Muscle layer of colon (tissue), 2 donors: ENCODE data around the gene PTGR3.
"Not testable (repeated sequence)": the region's sequence is repeated elsewhere in the genome, so short reads cannot be mapped to it uniquely, and the experiment has no call there.

Source experiments
- H3K27ac ChIP-seq: one replicate; pipeline ENCODE4 v1.7.0; 2013; ENCODE audit warnings: low read depth, mild to moderate bottlenecking, low read length, moderate library complexity
- H3K27me3 ChIP-seq, 2 donors: one replicate each; pipeline ENCODE4 v1.7.0; 2013; ENCODE audit warnings: low read length in 2 of 2, mild to moderate bottlenecking in 2 of 2; ENCODE audit not compliant: insufficient read depth in 2 of 2, control insufficient read depth in 1 of 2
- H3K36me3 ChIP-seq: one replicate; pipeline ENCODE4 v1.7.0; 2013; ENCODE audit warnings: mild to moderate bottlenecking, low read length; ENCODE audit not compliant: insufficient read depth
- H3K4me1 ChIP-seq: one replicate; pipeline ENCODE4 v1.7.0; 2013; ENCODE audit warnings: mild to moderate bottlenecking, low read length; ENCODE audit not compliant: insufficient read depth
- H3K4me3 ChIP-seq, 2 donors: one replicate each; pipeline ENCODE4 v1.7.0; 2013; ENCODE audit warnings: low read length in 2 of 2, low read depth in 1 of 2, mild to moderate bottlenecking in 1 of 2, moderate library complexity in 1 of 2
- H3K9ac ChIP-seq: one replicate; pipeline ENCODE4 v1.7.0; 2013; ENCODE audit warnings: low read length
- H3K9me3 ChIP-seq: one replicate; pipeline ENCODE4 v1.7.0; 2013; ENCODE audit warnings: mild to moderate bottlenecking, low read length
- donor health status: abdominal sarcoma.
- donor health status: Adenocarcinoma of cecum.

Gene PTGR3

DNA sequence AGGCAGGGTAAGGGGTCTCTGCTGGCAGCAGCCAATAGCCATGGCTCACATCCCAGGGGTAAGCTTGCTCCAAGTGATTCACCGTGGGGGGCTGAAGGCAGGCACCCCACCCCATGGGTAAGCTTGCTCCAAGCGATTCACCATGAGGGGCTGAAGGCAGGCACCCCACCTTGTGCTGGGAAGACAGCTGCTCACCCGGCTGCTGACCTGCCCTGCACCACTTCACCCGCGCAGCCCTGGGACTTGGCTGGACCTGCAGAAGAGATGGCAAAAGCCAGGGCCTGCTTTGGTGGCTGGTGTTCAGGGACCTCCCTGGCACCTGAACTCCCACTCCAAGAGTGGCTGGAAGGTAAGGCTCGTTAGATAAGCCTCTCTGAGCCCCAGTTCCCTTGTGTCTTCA lies 19.2 kb downstream of the PTGR3 start:
- Histone ChIP-seq H3K4me1 (peaks cover 10% of the 10 kb centered on the region), H3K9ac (no peak overlapping the region), H3K27me3 (no peaks in the 10 kb centered on the region), H3K36me3 (no peaks in the 10 kb centered on the region), H3K27ac (no peak overlapping the region), H3K4me3 (no peak overlapping the region), H3K9me3 (no peaks in the 10 kb centered on the region)

DNA sequence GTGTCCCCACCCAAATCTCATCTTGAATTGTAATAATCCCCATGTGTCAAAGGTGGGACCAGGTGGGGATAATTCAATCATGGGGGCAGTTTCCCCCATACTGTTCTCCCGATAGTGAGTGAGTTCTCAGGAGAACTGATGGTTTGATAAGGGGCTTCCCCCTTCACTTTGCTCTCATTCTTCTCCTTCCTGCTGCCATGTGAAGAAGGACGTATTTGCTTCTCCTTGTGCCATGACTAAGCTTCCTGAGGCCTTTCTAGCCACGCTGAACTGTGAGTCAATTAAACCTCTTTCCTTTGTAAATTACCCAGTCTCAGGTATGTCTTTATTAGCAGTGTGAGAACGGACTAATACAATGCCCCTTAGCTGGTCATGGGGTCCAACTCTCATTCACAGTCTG lies 21.2 kb downstream of the PTGR3 start:
- not testable (repeated sequence) for H3K4me3 ChIP-seq, H3K27me3 ChIP-seq, H3K4me1 ChIP-seq, H3K9ac ChIP-seq, H3K36me3 ChIP-seq, H3K27ac ChIP-seq, H3K9me3 ChIP-seq

DNA sequence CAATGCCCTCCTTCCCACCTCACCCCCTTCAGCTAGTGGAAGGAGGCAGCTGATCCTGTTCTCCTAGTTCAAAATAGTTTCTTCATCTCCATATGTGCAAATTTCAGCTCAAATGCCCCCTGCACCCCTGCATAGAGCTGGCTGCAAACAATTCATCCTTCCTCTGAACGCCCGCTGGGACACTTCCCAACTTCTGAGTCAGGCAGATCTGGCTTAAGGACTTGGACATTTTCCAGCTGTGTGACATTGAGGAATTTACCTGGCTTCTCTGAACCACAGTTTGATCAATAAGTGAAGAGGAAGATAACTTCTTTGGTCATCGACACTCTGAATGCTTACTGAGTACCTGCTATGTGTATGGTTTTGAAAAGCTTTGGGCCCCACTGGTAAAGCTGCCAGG lies 23.5 kb downstream of the PTGR3 start:
- Histone ChIP-seq H3K36me3 (no peaks in the 10 kb centered on the region), H3K4me3 (no peak overlapping the region), H3K27me3 (no peaks in the 10 kb centered on the region), H3K9me3 (no peaks in the 10 kb centered on the region), H3K4me1 (no peaks in the 10 kb centered on the region), H3K27ac (no peak overlapping the region), H3K9ac (no peak overlapping the region)

DNA sequence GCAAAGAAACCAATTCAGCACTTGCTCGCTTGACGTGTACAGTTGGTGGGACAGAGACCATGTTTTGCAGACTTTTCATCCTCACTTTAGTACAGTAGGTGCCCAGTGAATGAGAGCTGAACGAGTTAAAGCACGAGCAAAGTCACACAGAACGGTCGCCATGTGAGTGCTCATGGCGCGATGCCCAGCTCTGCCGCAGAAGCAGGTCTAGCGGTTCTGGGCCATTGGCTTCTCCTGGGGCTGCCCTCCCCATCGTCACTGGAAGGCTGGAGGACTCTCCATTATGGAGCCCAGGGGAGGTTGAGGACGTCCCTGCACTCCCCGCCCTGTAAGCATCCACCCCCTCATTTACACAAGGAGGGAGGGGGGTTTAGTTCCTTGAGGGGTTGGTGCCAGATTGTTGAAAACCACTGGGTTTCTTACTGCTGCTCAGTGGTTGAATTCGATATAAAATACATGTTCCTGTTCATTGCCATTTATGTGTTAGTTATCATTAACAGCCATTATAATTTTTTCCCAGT lies 24.9 kb downstream of the PTGR3 start:
- Histone ChIP-seq H3K9ac (no peak overlapping the region), H3K9me3 (no peaks in the 10 kb centered on the region), H3K27me3 (no peaks in the 10 kb centered on the region), H3K27ac (no peak overlapping the region), H3K4me3 (no peak overlapping the region), H3K4me1 (no peaks in the 10 kb centered on the region), H3K36me3 (no peaks in the 10 kb centered on the region)

DNA sequence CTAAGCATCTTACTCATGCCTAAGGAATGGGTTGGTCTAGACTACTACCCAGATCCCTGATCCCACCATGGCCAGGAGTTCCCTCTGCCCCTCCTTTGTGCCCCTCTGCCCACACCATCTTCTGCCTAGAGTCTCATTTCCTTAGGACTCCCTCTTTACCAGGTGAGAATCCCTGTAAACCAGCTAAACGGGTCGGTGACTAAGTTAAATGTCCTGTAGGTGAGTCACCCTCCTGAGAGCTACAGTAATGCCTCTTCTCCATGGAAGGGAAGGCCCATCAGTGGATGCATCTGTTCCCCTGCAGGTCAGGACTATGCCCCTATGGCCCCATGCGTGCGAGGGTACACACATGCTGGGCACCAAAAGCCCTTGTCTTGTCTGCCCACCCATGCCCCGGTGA lies 25.4 kb downstream of the PTGR3 start:
- no peak overlapping the region for H3K27ac ChIP-seq
- no peaks in the 10 kb centered on the region for H3K36me3 ChIP-seq
- no peaks in the 10 kb centered on the region for H3K9me3 ChIP-seq
- H3K27me3 ChIP-seq: no peaks in the 10 kb centered on the region
- H3K4me3 ChIP-seq: no peak overlapping the region
- H3K9ac ChIP-seq: no peak overlapping the region
- H3K4me1 ChIP-seq: no peaks in the 10 kb centered on the region

DNA sequence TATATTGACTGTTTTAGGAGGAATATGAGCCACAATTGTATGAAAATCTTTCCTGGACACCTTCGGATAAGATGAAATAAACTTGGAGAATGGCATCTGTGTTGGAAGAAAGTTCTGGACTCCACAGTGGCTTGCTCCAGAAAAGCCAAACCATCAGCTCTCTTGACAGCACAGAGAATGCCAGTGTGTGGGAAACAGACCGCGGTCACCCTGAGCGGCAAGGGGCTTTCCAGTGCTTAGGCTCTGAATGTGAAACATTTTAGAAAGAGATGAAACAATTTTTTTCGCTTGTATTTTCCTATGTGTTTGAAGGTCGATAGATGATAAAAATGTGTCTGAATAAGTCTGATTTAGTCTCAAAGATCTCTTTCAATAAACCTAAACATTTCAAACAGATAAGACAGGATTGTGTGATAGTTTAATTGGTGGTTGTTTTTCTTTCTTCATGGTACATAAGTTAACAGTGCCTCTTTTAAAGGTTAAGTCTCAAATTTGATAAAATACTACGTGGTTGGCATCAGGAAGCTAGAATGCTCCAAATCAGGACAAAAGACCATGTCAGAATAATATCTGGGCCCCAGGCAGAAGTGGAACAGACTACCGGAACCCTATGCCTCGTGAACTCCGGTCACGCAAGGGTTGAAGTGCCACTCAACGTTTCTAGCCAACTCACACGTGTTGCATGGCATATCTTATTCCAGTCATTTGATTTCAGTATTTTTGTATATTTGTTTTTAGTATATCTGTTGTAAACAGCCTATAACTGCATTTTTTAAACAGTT lies 28.9 kb downstream of the PTGR3 start:
- no peaks in the 10 kb centered on the region for H3K9me3 ChIP-seq
- no peaks in the 10 kb centered on the region for H3K4me1 ChIP-seq
- H3K27ac ChIP-seq: no peak overlapping the region
- H3K9ac ChIP-seq: no peak overlapping the region
- H3K4me3 ChIP-seq: no peak overlapping the region
- no peaks in the 10 kb centered on the region for H3K27me3 ChIP-seq
- no peaks in the 10 kb centered on the region for H3K36me3 ChIP-seq

DNA sequence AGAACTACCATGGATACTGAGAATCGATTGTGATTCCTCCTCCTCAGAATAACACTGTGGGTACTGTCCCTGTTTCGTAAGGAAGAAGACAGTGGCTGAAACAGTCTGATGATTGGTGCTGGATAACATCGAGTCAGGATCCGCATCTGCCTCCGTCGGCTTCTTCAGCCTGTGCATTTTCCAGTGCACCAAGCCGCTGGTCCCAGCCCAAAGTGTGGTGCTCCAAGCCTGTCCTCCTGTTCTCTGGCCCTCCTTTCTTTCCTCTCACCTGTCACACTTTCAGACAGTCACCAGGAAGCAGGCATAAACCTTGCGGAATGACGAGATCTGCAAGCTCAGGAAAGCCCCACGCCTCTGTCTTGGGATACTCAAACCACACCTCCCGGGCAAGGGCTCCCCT lies 30.6 kb downstream of the PTGR3 start:
- Histone ChIP-seq H3K4me3 (no peak overlapping the region), H3K36me3 (no peaks in the 10 kb centered on the region), H3K9ac (no peak overlapping the region), H3K4me1 (no peaks in the 10 kb centered on the region), H3K9me3 (no peaks in the 10 kb centered on the region), H3K27ac (no peak overlapping the region), H3K27me3 (no peaks in the 10 kb centered on the region)

DNA sequence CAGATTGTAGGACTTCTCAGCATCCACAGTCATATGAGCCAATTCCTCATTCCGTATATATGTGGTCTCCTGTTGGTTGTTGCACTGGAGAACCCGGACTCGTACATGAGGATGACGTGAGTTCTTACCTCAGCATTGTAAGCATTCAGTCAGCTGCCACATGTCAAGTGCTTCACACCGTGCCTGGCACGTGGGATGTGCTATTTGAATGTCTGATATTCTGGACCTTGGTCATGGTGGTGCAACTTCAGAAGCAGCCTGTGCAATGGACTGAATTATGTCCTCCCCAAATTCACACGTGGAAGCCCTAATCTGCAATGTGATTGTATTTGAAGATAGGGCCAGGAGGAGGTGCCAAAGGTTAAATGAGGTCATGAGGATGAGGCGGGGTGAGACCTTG lies 32.1 kb downstream of the PTGR3 start:
- H3K36me3 ChIP-seq: no peaks in the 10 kb centered on the region

DNA sequence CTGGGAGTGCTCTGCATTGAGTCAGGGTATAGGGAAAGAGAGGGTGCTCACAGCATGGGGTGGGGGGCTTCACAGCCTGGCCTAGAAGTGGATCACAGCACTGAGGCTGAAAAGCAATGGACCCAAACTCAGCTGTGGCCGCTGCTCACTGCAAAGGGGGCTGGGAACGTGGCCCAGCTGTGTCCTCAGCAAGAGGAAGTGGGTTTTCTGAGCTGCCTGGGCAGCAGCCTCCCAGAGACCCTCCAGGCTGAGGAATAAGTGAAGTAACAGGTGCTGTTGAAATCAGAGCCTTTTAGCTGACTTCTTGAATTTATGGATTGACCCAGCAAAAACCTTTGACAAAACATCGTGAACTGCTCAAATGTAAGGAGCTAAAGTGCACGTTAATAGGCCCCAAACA lies 35.2 kb downstream of the PTGR3 start:
- Histone ChIP-seq H3K4me1 (no peaks in the 10 kb centered on the region), H3K4me3 (no peak overlapping the region), H3K9me3 (no peaks in the 10 kb centered on the region), H3K27me3 (no peaks in the 10 kb centered on the region), H3K27ac (no peak overlapping the region), H3K36me3 (no peaks in the 10 kb centered on the region), H3K9ac (no peak overlapping the region)

More for the DNA sequence above, 32.1 kb downstream of the PTGR3 start:
- Histone ChIP-seq H3K27me3 (no peaks in the 10 kb centered on the region), H3K27ac (no peak overlapping the region), H3K9me3 (no peaks in the 10 kb centered on the region), H3K9ac (no peak overlapping the region), H3K4me3 (no peak overlapping the region), H3K4me1 (no peaks in the 10 kb centered on the region)

DNA sequence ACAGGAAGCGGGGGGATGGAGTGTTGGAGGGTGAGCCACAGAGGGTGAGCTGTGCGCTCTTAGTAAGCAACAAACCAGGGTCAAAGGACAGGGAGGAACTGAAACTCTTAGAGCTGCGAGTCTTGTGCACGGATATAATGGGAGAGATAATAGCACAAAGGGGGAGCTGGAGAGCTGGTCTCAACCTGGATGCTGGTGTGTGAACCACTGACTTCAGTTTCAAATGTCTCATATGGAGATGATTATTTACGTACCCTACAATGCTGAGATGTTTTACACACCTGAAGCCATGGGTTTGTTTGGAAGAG lies 35.9 kb downstream of the PTGR3 start:
- H3K27ac ChIP-seq: no peak overlapping the region

DNA sequence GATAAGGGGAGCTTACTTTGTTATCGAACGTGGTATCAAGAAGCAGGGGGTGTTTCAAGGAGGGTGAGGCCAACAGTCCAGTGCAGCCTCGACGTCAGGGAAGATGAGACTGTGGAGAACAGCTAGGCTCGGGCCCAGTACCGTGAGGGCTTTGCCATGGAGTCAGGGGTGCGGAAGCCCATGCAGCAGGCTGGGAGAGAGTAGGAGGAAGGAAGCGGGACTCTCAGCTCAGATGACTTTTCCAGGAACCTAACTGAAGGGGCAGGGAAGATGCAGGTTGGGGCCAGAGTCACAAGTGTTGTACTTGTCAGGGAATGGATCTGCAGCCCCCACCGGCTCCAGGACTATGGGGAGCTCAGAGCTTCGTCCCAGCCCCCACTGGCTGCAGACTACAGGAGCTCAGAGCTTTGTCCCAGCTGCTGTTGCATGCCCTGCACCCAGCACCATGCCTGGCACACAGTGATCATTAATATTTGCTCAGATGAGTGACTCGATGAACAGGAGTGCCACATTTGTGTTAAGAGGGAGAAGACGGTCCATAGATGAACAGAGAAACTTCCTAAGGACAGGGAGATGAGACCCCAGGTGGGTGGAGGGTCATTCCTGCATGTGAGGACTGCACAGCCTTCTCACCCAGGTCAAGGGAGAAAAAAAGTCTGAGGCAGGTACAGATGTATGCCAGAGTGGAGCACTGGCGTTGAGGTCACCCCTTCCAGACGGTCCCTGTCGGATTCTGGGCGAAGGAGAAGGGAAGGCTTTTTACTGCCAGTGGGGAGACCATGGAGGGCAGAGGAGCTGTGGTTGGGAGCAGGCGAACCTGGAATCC lies 36.4 kb downstream of the PTGR3 start:
- Histone ChIP-seq H3K9me3 (no peaks in the 10 kb centered on the region), H3K27me3 (no peaks in the 10 kb centered on the region), H3K27ac (no peak overlapping the region), H3K4me1 (peaks cover 2% of the 10 kb centered on the region), H3K4me3 (no peak overlapping the region), H3K36me3 (no peaks in the 10 kb centered on the region), H3K9ac (no peak overlapping the region)

More for the DNA sequence above, 35.9 kb downstream of the PTGR3 start:
- no peak overlapping the region for H3K9ac ChIP-seq
- H3K4me3 ChIP-seq: no peak overlapping the region
- no peaks in the 10 kb centered on the region for H3K9me3 ChIP-seq
- no peaks in the 10 kb centered on the region for H3K27me3 ChIP-seq
- no peaks in the 10 kb centered on the region for H3K4me1 ChIP-seq
- H3K36me3 ChIP-seq: no peaks in the 10 kb centered on the region
